Measurements from ENCODE around the gene BICRA.

The BICRA gene

GRCh38 chr19:47614021-47614295 lies 5.0 kb downstream of the BICRA start:
- no peak overlapping the region for H3K4me3 Mint-ChIP-seq
- H3K9me3 Mint-ChIP-seq, result no peaks in the 10 kb centered on the region
- no peak overlapping the region for H3K27ac Mint-ChIP-seq
- peaks cover 15% of the 10 kb centered on the region for H3K36me3 Mint-ChIP-seq (ENCODE audit: low read depth)
- H3K27me3 Mint-ChIP-seq, result no peaks in the 10 kb centered on the region
- peaks cover 31% of the 10 kb centered on the region for H3K4me1 Mint-ChIP-seq (ENCODE audit: low read depth)

GRCh38 chr19:47614559-47614958 lies 5.6 kb downstream of the BICRA start:
- H3K27me3 Mint-ChIP-seq, result no peaks in the 10 kb centered on the region
- no peak overlapping the region for H3K4me3 Mint-ChIP-seq
- no peaks in the 10 kb centered on the region for H3K9me3 Mint-ChIP-seq
- H3K36me3 Mint-ChIP-seq (ENCODE audit: low read depth), result peaks cover 15% of the 10 kb centered on the region
- peaks cover 31% of the 10 kb centered on the region for H3K4me1 Mint-ChIP-seq (ENCODE audit: low read depth)
- no peak overlapping the region for H3K27ac Mint-ChIP-seq

- no peak overlapping the region for H3K4me3 Mint-ChIP-seq
Measured at GRCh38 chr19:47615230-47615629, 6.3 kb downstream of the BICRA start.

GRCh38 chr19:47615714-47616113 lies 6.8 kb downstream of the BICRA start:
- Mint-ChIP-seq H3K4me3 (no peak overlapping the region), H3K27ac (no peak overlapping the region), H3K9me3 (no peaks in the 10 kb centered on the region), H3K36me3 (ENCODE audit: low read depth) (peaks cover 15% of the 10 kb centered on the region), H3K4me1 (ENCODE audit: low read depth) (peaks cover 26% of the 10 kb centered on the region), H3K27me3 (no peaks in the 10 kb centered on the region)

More at GRCh38 chr19:47615230-47615629, 6.3 kb downstream of the BICRA start:
- no peaks in the 10 kb centered on the region for H3K27me3 Mint-ChIP-seq
- peaks cover 31% of the 10 kb centered on the region for H3K4me1 Mint-ChIP-seq (ENCODE audit: low read depth)
- no peak overlapping the region for H3K27ac Mint-ChIP-seq
- no peaks in the 10 kb centered on the region for H3K9me3 Mint-ChIP-seq
- peaks cover 15% of the 10 kb centered on the region for H3K36me3 Mint-ChIP-seq (ENCODE audit: low read depth)

GRCh38 chr19:47618771-47619170 lies 9.8 kb downstream of the BICRA start:
- no peaks in the 10 kb centered on the region for H3K27me3 Mint-ChIP-seq
- peaks cover 8% of the 10 kb centered on the region for H3K36me3 Mint-ChIP-seq (ENCODE audit: low read depth)
- peaks cover 14% of the 10 kb centered on the region for H3K4me1 Mint-ChIP-seq (ENCODE audit: low read depth)
- no peak overlapping the region for H3K27ac Mint-ChIP-seq
- no peaks in the 10 kb centered on the region for H3K9me3 Mint-ChIP-seq
- H3K4me3 Mint-ChIP-seq, result no peak overlapping the region

GRCh38 chr19:47619763-47620162 lies 10.8 kb downstream of the BICRA start:
- Mint-ChIP-seq H3K36me3 (ENCODE audit: low read depth) (peaks cover 4% of the 10 kb centered on the region), H3K27ac (no peak overlapping the region), H3K27me3 (no peaks in the 10 kb centered on the region), H3K4me3 (no peak overlapping the region), H3K4me1 (ENCODE audit: low read depth) (peaks cover 20% of the 10 kb centered on the region), H3K9me3 (no peaks in the 10 kb centered on the region)

GRCh38 chr19:47623151-47623920 lies 14.4 kb downstream of the BICRA start:
- H3K27ac Mint-ChIP-seq, result no peak overlapping the region

GRCh38 chr19:47623921-47624391 lies 15.0 kb downstream of the BICRA start:
- H3K9me3 Mint-ChIP-seq, result no peaks in the 10 kb centered on the region
- H3K36me3 Mint-ChIP-seq (ENCODE audit: low read depth), result no peaks in the 10 kb centered on the region
- no peak overlapping the region for H3K4me3 Mint-ChIP-seq
- no peaks in the 10 kb centered on the region for H3K27me3 Mint-ChIP-seq
- no peak overlapping the region for H3K27ac Mint-ChIP-seq
- peaks cover 19% of the 10 kb centered on the region for H3K4me1 Mint-ChIP-seq (ENCODE audit: low read depth)

More at GRCh38 chr19:47623151-47623920, 14.4 kb downstream of the BICRA start:
- Mint-ChIP-seq H3K4me1 (ENCODE audit: low read depth) (peaks cover 15% of the 10 kb centered on the region), H3K9me3 (no peaks in the 10 kb centered on the region), H3K4me3 (no peak overlapping the region), H3K27me3 (no peaks in the 10 kb centered on the region), H3K36me3 (ENCODE audit: low read depth) (no peaks in the 10 kb centered on the region)

- Mint-ChIP-seq H3K4me1 (ENCODE audit: low read depth) (peaks cover 25% of the 10 kb centered on the region), H3K36me3 (ENCODE audit: low read depth) (peaks cover 7% of the 10 kb centered on the region), H3K4me3 (no peak overlapping the region), H3K9me3 (no peaks in the 10 kb centered on the region), H3K27me3 (no peaks in the 10 kb centered on the region), H3K27ac (no peak overlapping the region)
Measured at GRCh38 chr19:47625650-47626049, 16.7 kb downstream of the BICRA start.

GRCh38 chr19:47626238-47626637 lies 17.3 kb downstream of the BICRA start:
- Mint-ChIP-seq H3K4me1 (ENCODE audit: low read depth) (peaks cover 25% of the 10 kb centered on the region), H3K27me3 (no peaks in the 10 kb centered on the region), H3K27ac (no peak overlapping the region), H3K9me3 (no peaks in the 10 kb centered on the region), H3K4me3 (no peak overlapping the region), H3K36me3 (ENCODE audit: low read depth) (peaks cover 9% of the 10 kb centered on the region)

GRCh38 chr19:47628078-47628771 lies 19.3 kb downstream of the BICRA start:
- Mint-ChIP-seq H3K9me3 (no peaks in the 10 kb centered on the region), H3K4me3 (no peak overlapping the region), H3K27ac (no peak overlapping the region), H3K36me3 (ENCODE audit: low read depth) (peaks cover 14% of the 10 kb centered on the region), H3K4me1 (ENCODE audit: low read depth) (peaks cover 25% of the 10 kb centered on the region), H3K27me3 (no peaks in the 10 kb centered on the region)

GRCh38 chr19:47630594-47630993 lies 21.7 kb downstream of the BICRA start:
- no peaks in the 10 kb centered on the region for H3K9me3 Mint-ChIP-seq
- no peak overlapping the region for H3K27ac Mint-ChIP-seq
- no peaks in the 10 kb centered on the region for H3K27me3 Mint-ChIP-seq
- peaks cover 14% of the 10 kb centered on the region for H3K36me3 Mint-ChIP-seq (ENCODE audit: low read depth)
- H3K4me3 Mint-ChIP-seq, result no peak overlapping the region
- H3K4me1 Mint-ChIP-seq (ENCODE audit: low read depth), result peaks cover 17% of the 10 kb centered on the region

- Mint-ChIP-seq H3K36me3 (ENCODE audit: low read depth) (peaks cover 14% of the 10 kb centered on the region), H3K4me1 (ENCODE audit: low read depth) (peaks cover 22% of the 10 kb centered on the region), H3K27me3 (no peaks in the 10 kb centered on the region)
Measured at GRCh38 chr19:47631681-47632446, 22.9 kb downstream of the BICRA start.

GRCh38 chr19:47633517-47633916 lies 24.6 kb downstream of the BICRA start:
- Mint-ChIP-seq H3K4me3 (no peak overlapping the region), H3K27ac (no peak overlapping the region), H3K36me3 (ENCODE audit: low read depth) (peaks cover 21% of the 10 kb centered on the region), H3K9me3 (no peaks in the 10 kb centered on the region), H3K27me3 (no peaks in the 10 kb centered on the region), H3K4me1 (ENCODE audit: low read depth) (peaks cover 16% of the 10 kb centered on the region)

More at GRCh38 chr19:47631681-47632446, 22.9 kb downstream of the BICRA start:
- Mint-ChIP-seq H3K4me3 (no peak overlapping the region), H3K9me3 (no peaks in the 10 kb centered on the region), H3K27ac (no peak overlapping the region)

GRCh38 chr19:47633996-47634395 lies 25.1 kb downstream of the BICRA start:
- Mint-ChIP-seq H3K4me1 (ENCODE audit: low read depth) (peaks cover 14% of the 10 kb centered on the region), H3K27ac (no peak overlapping the region), H3K9me3 (no peaks in the 10 kb centered on the region), H3K27me3 (no peaks in the 10 kb centered on the region), H3K36me3 (ENCODE audit: low read depth) (peaks cover 21% of the 10 kb centered on the region), H3K4me3 (no peak overlapping the region)
